GM12801 (cell line): ENCODE results near the gene PLCD3.

Experiments used
- CTCF ChIP-seq: IDR thresholded peaks from one replicate; pipeline ENCODE4 v1.5.1; 2011; ENCODE audit warnings: control low read depth; ENCODE audit not compliant: insufficient read length; ENCODE audit errors: extremely low read depth

PLCD3 gene

GRCh38 chr17:45091778-45092425 lies 40.4 kb downstream of the PLCD3 start:
- no peak for TF ChIP-seq CTCF

- no peak for TF ChIP-seq CTCF
Measured at GRCh38 chr17:45090711-45091110, 41.6 kb downstream of the PLCD3 start.

- TF ChIP-seq CTCF = no peak
Measured at GRCh38 chr17:45088741-45089140, 43.6 kb downstream of the PLCD3 start.

- TF ChIP-seq CTCF = no peak
Measured at GRCh38 chr17:45087978-45088377, 44.3 kb downstream of the PLCD3 start.

- no peak for TF ChIP-seq CTCF
Measured at GRCh38 chr17:45087504-45087975, 44.8 kb downstream of the PLCD3 start.

GRCh38 chr17:45086865-45087503 lies 45.3 kb downstream of the PLCD3 start:
- TF ChIP-seq CTCF = no peak

- no peak for TF ChIP-seq CTCF
Measured at GRCh38 chr17:45086391-45086790, 45.9 kb downstream of the PLCD3 start.
